Loucy (cell line): Measurements from ENCODE around the gene AK4.

Experiments
- CTCF ChIP-seq: fragments of 200-600 bp; sonication (generic); conservative IDR thresholded peaks from 2 replicates; pipeline ENCODE4 v1.5.1; 2014; ENCODE audit warnings: mild to moderate bottlenecking, antibody characterized with exemption, low read length
- EZH2phosphoT487 ChIP-seq: fragments of 200-600 bp; IDR thresholded peaks from 2 replicates; pipeline ENCODE4 v1.6.1; 2018; ENCODE audit warnings: antibody characterized with exemption, mild to moderate bottlenecking, moderate library complexity, borderline replicate concordance

GRCh38 chr1:65163201-65163805 is 15.3 kb downstream of the AK4 start:
- TF ChIP-seq CTCF (no peak), EZH2phosphoT487 (no peak)
